H1 (cell line): ENCODE data around the gene PRSS50. TPM values are rescaled to one million over a fixed set of nuclear protein-coding genes. Genes with fewer than 3 reads are reported as not detected.
A peak's percentile ranks its signal among the peaks of the same experiment; 100 is the strongest.

Experiments used
- CTCF ChIA-PET: fragments of 300-600 bp; sonication (Branson Sonifier 250); formaldehyde crosslinking; loops from one replicate; lab custom pipeline; 2021; ENCODE audit not compliant: partially characterized antibody; lab: Charles Lee
- POLR2A ChIA-PET: fragments of 300-600 bp; sonication (Branson Sonifier 250); formaldehyde crosslinking; loops from one replicate; lab custom pipeline; 2021; ENCODE audit warnings: inconsistent platforms; ENCODE audit not compliant: partially characterized antibody; lab: Charles Lee
- DNase-seq, 2 experiments: peaks; one replicate each; pipeline versions ENCODE4 v3.0.0 to v3.0.0-alpha.2; 2010 to 2022; ENCODE audit warnings: low spot score in 2 of 2, low read depth in 1 of 2, mixed read lengths in 1 of 2
- FAIRE-seq: peaks from 2 replicates; lab custom pipeline; 2011; peaks lifted over from hg19 to GRCh38; lab: Jason Lieb, UNC
- H2AFZ ChIP-seq: 2 replicates; pipeline ENCODE4 v1.8.1; 2012; ENCODE audit warnings: low read length, inconsistent platforms
- H2AK5ac ChIP-seq: 2 replicates; pipeline ENCODE4 v1.6.1; 2013; ENCODE audit warnings: low read depth, low read length
- H2BK120ac ChIP-seq: replicated peaks from 2 replicates; pipeline ENCODE3; 2013; ENCODE audit warnings: low read depth, low read length, inconsistent platforms
- H2BK12ac ChIP-seq: 2 replicates; pipeline ENCODE4 v1.6.1; 2013; ENCODE audit warnings: low read depth, low read length
- H2BK15ac ChIP-seq: 2 replicates; pipeline ENCODE4 v1.6.1; 2013; ENCODE audit warnings: low read length
- H2BK20ac ChIP-seq: 2 replicates; pipeline ENCODE4 v1.6.1; 2013; ENCODE audit warnings: low read length
- H2BK5ac ChIP-seq: 2 replicates; pipeline ENCODE4 v1.6.1; 2013; ENCODE audit warnings: low read depth, low read length
- H3K14ac ChIP-seq: 2 replicates; pipeline ENCODE4 v1.6.1; 2013; ENCODE audit warnings: inconsistent platforms; ENCODE audit not compliant: insufficient read length
- H3K18ac ChIP-seq: 2 replicates; pipeline ENCODE4 v1.6.1; 2013; ENCODE audit warnings: low read length; ENCODE audit errors: extremely low read depth
- H3K23ac ChIP-seq: 2 replicates; pipeline ENCODE4 v1.6.1; 2013; ENCODE audit warnings: inconsistent platforms; ENCODE audit not compliant: insufficient read length
- H3K23me2 ChIP-seq: 2 replicates; pipeline ENCODE4 v1.6.1; 2013; ENCODE audit warnings: low read depth, low read length
- H3K27ac ChIP-seq: 2 replicates; pipeline ENCODE4 v1.6.1; 2011; ENCODE audit warnings: low read depth, low read length, inconsistent platforms
- H3K27me3 ChIP-seq, 4 experiments: replicated peaks in 1 of 4; 1 replicate in 1 of 4; 2 replicates in 3 of 4; pipeline versions ENCODE4 v1.6.1 to v1.8.1; 2011 to 2013; ENCODE audit warnings: low read length in 3 of 4, mild to moderate bottlenecking in 3 of 4, inconsistent platforms in 2 of 4, mixed read lengths in 2 of 4, moderate library complexity in 1 of 4; ENCODE audit not compliant: control insufficient read depth in 3 of 4, insufficient read depth in 3 of 4; ENCODE audit errors: extremely low read depth in 1 of 4
- H3K36me3 ChIP-seq, 4 experiments: 2 replicates each; pipeline versions ENCODE4 v1.6.1 to v1.8.1; 2011 to 2013; ENCODE audit warnings: mild to moderate bottlenecking in 4 of 4, low read length in 3 of 4, moderate library complexity in 2 of 4, control low read depth in 1 of 4, inconsistent platforms in 1 of 4; ENCODE audit not compliant: insufficient read depth in 4 of 4, control insufficient read depth in 2 of 4
- H3K4ac ChIP-seq: replicated peaks from 2 replicates; pipeline ENCODE3; 2013; ENCODE audit warnings: low read length, low read depth, mixed read lengths, inconsistent platforms; ENCODE audit not compliant: insufficient read length
- H3K4me1 ChIP-seq, 4 experiments: replicated peaks in 1 of 4; 1 replicate in 1 of 4; 2 replicates in 3 of 4; pipeline versions ENCODE4 v1.6.1 to v1.8.1; 2011 to 2013; ENCODE audit warnings: low read length in 3 of 4, inconsistent platforms in 2 of 4, mixed read lengths in 1 of 4; ENCODE audit not compliant: insufficient read depth in 4 of 4, control insufficient read depth in 3 of 4
- H3K4me2 ChIP-seq, 2 experiments: 2 replicates each; pipeline versions ENCODE4 v1.6.1 to v1.8.1; 2011 to 2013; ENCODE audit warnings: low read depth in 2 of 2, low read length in 2 of 2, control low read depth in 1 of 2, inconsistent platforms in 1 of 2, mild to moderate bottlenecking in 1 of 2; ENCODE audit not compliant: insufficient read depth in 1 of 2
- H3K4me3 ChIP-seq, 4 experiments: fragments of 200-600, 300-600 bp in 1 of 4; sonication (generic), shearing (Covaris generic), sonication (Bioruptor Twin) in 1 of 4; 2 replicates each; pipeline versions ENCODE4 v1.5.1 to v1.8.1; 2011 to 2016; ENCODE audit warnings: low read length in 4 of 4, low read depth in 3 of 4, control low read depth in 2 of 4, inconsistent platforms in 2 of 4, mild to moderate bottlenecking in 2 of 4, mixed read lengths in 1 of 4, moderate library complexity in 1 of 4; ENCODE audit not compliant: insufficient read depth in 2 of 4; ENCODE audit errors: extremely low read depth in 1 of 4
- H3K56ac ChIP-seq: replicated peaks from 2 replicates; pipeline ENCODE3; 2013; ENCODE audit warnings: low read depth, mild to moderate bottlenecking, mixed read lengths, low read length, inconsistent platforms; ENCODE audit not compliant: insufficient read length
- H3K79me1 ChIP-seq: 2 replicates; pipeline ENCODE4 v1.6.1; 2013; ENCODE audit warnings: low read depth, low read length, control low read depth
- H3K79me2 ChIP-seq, 2 experiments: 2 replicates each; pipeline versions ENCODE4 v1.6.1 to v1.8.1; 2012 to 2013; ENCODE audit warnings: low read length in 2 of 2, mild to moderate bottlenecking in 2 of 2, inconsistent platforms in 1 of 2; ENCODE audit not compliant: insufficient read depth in 2 of 2, control insufficient read depth in 1 of 2
- H3K9ac ChIP-seq, 4 experiments: replicated peaks in 1 of 4; 1 replicate in 1 of 4; 2 replicates in 3 of 4; pipeline versions ENCODE4 v1.6.1 to v1.8.1; 2011 to 2013; ENCODE audit warnings: low read depth in 3 of 4, low read length in 3 of 4, control low read depth in 2 of 4, mild to moderate bottlenecking in 2 of 4, moderate library complexity in 2 of 4, inconsistent platforms in 1 of 4; ENCODE audit errors: extremely low read depth in 1 of 4
- H3K9me3 ChIP-seq, 2 experiments: 2 replicates each; pipeline versions ENCODE4 v1.6.1 to v1.8.1; 2012 to 2013; ENCODE audit warnings: mild to moderate bottlenecking in 2 of 2, moderate library complexity in 2 of 2, control low read depth in 1 of 2, inconsistent platforms in 1 of 2, low read depth in 1 of 2, low read length in 1 of 2, mixed read lengths in 1 of 2; ENCODE audit not compliant: insufficient read depth in 2 of 2
- H4K20me1 ChIP-seq, 2 experiments: replicated peaks in 1 of 2; 2 replicates each; pipeline versions ENCODE3 to v1.8.1; 2011 to 2013; ENCODE audit warnings: inconsistent platforms in 2 of 2, low read length in 2 of 2, mild to moderate bottlenecking in 1 of 2; ENCODE audit not compliant: insufficient read depth in 2 of 2, control insufficient read depth in 1 of 2
- H4K5ac ChIP-seq: 2 replicates; pipeline ENCODE4 v1.6.1; 2013; ENCODE audit warnings: low read length, low read depth, mixed read lengths, inconsistent platforms; ENCODE audit not compliant: insufficient read length
- H4K8ac ChIP-seq: 2 replicates; pipeline ENCODE4 v1.8.0; 2013; ENCODE audit warnings: mild to moderate bottlenecking, moderate library complexity, low read length, inconsistent platforms; ENCODE audit not compliant: insufficient read depth; ENCODE audit errors: extremely low read depth
- H4K91ac ChIP-seq: replicated peaks from 2 replicates; pipeline ENCODE3; 2013; ENCODE audit warnings: low read length, mixed read lengths, inconsistent platforms; ENCODE audit not compliant: insufficient read length
- CEBPB ChIP-seq: IDR thresholded peaks from 2 replicates; pipeline ENCODE4 v1.6.1; 2012; ENCODE audit warnings: low read depth, low read length
- POU5F1 ChIP-seq: IDR thresholded peaks from 2 replicates; pipeline ENCODE4 v1.6.1; 2011; ENCODE audit warnings: low read depth, mild to moderate bottlenecking, low read length, moderate library complexity
- RBBP5 ChIP-seq: IDR thresholded peaks from 2 replicates; pipeline ENCODE4 v1.7.1; 2012; ENCODE audit warnings: low read depth, mild to moderate bottlenecking, inconsistent platforms, low read length, moderate library complexity, borderline replicate concordance
- RFX5 ChIP-seq: IDR thresholded peaks from 2 replicates; pipeline ENCODE4 v1.6.1; 2011; ENCODE audit warnings: low read depth, low read length, improper control_type of control experiment, borderline replicate concordance
- SIX5 ChIP-seq: IDR thresholded peaks from 2 replicates; pipeline ENCODE4 v1.6.1; 2011; ENCODE audit warnings: mild to moderate bottlenecking, low read depth, low read length
- TAF1 ChIP-seq: IDR thresholded peaks from 2 replicates; pipeline ENCODE4 v1.6.1; 2011; ENCODE audit warnings: mild to moderate bottlenecking, low read depth, low read length
- TAF7 ChIP-seq: optimal IDR thresholded peaks from 2 replicates; pipeline ENCODE3; 2011; ENCODE audit warnings: low read depth, mild to moderate bottlenecking, inconsistent platforms, low read length, moderate library complexity, borderline replicate concordance
- TBP ChIP-seq: IDR thresholded peaks from 2 replicates; pipeline ENCODE4 v1.6.1; 2011; ENCODE audit warnings: low read depth, low read length, improper control_type of control experiment
- WGBS, 2 experiments: shearing (Covaris generic) in 1 of 2; methylation state at CpG; one replicate each; pipeline versions ENCODE4 v1.1.6 to v1.1.7; 2013 to 2015; ENCODE audit warnings: low lambda C conversion rate in 2 of 2, mixed read lengths in 2 of 2, inconsistent platforms in 1 of 2, low coverage in 1 of 2, missing lambda C conversion rate in 1 of 2; ENCODE audit not compliant: insufficient replicate concordance in 2 of 2, insufficient coverage in 1 of 2, insufficient read length in 1 of 2; ENCODE audit errors: extremely low coverage in 1 of 2, missing lambda C conversion rate in 1 of 2; 5-methylcytosine and 5-hydroxymethylcytosine counted together
- polyA plus RNA-seq, 7 experiments: library from polyadenylated mRNA; depleted of rRNA in 3 of 7; stranded (reverse) in 5 of 7; unstranded in 2 of 7; fragments of >200 nt in 5 of 7; fragments of 200-250 nt in 2 of 7; gene quantifications; 1 replicate in 5 of 7; 2 replicates in 1 of 7; 4 replicates in 1 of 7; pipeline versions ENCODE4 v1.2.1 to v1.2.3, GENCODE V29; 2011 to 2013; ENCODE audit warnings: missing spikeins in 2 of 7, mixed read lengths in 2 of 7
- total RNA-seq: library from RNA; stranded (reverse); fragmentation: NEBNext Ultra II Directional; extraction: Animal tissue kit (Norgen Biotek cat#: 25700); gene quantifications from 2 replicates; pipeline ENCODE4 v1.2.1, GENCODE V29; 2021

The PRSS50 gene
- total and polyA plus RNA-seq, 2 of the 8 experiments (the other 6 are each of a cell fraction or from before 2014, with no cell fraction given) = 0.47 to 0.71 TPM

DNA sequence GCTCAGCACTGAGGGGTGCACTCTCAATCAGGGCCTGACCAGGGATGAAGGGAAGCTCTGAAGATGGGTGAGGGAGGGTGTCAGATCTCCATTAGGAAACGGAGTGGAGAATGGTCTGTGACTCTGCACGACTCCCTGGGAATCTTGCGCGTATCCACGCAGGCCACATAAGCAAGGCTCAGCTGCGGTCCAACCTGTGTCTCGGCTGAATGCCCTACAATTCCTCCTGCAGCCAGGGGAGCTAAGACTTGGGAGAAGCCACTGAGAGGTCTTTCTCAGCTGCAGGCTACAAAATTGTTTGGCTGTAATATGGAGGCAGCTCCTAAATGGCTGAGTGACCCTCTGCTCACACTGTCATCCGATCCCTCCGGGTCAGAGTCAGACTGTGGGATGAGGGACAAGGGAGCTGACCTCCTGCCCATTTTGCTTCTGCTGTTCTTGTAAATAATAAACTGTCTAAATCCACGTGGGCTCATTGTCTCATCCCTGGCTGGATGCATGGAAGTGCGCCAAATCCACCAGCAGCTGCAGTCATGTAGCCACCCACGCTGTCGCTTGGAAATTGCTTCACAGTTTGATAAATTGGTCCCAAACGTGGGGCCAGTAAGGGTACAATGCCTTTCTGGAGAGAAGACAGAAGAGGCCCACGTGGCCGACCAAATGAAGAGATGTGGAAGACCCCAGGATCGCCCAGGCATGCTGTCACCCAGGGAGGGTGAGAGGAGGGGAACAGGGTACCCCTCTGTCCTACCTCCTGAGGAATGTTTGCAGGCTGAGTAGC, 54.7 kb downstream of the PRSS50 start:
- Histone ChIP-seq H3K36me3 (no peaks in the 10 kb centered on the region), H3K27ac (no peak overlapping the region)
- TF ChIP-seq RFX5 (no peak), CEBPB (no peak), SIX5 (no peak), POU5F1 (no peak), TAF7 (no peak), RBBP5 (no peak), TAF1 (no peak), TBP (no peak)
- TF ChIP-seq, all 59 proteins: peak for 0
- WGBS, 2 experiments = 87% methylated on average over 17 of the region's 17 CpGs; no CpG with 5 or more reads in 1 of the 2 experiments
- no peak overlapping the region for H2AFZ ChIP-seq
- no peak overlapping the region for H4K5ac ChIP-seq
- H3K9ac ChIP-seq = no peak overlapping the region; a peak in 1 of 7 replicates
- no peak overlapping the region for H3K14ac ChIP-seq
- no peaks in the 10 kb centered on the region for H4K20me1 ChIP-seq
- H3K4me3 ChIP-seq = no peak overlapping the region
- peak overlapping the region in 1 of 2 experiments; percentile 37; a peak in 1 of 4 replicates for H3K4me2 ChIP-seq
- H3K23me2 ChIP-seq = no peaks in the 10 kb centered on the region
- peak overlapping the region; percentile 77; the same call in 1 of the 2 replicates for H2BK12ac ChIP-seq
- no peak overlapping the region for H3K23ac ChIP-seq
- peak overlapping the region; percentile 17; the same call in 1 of the 2 replicates for H2BK5ac ChIP-seq
- H3K18ac ChIP-seq = peak overlapping the region; percentile 56; the same call in 1 of the 2 replicates
- H2AK5ac ChIP-seq = no peak overlapping the region; the same call in 1 of the 2 replicates
- H3K79me2 ChIP-seq = no peaks in the 10 kb centered on the region
- H3K27me3 ChIP-seq = no peaks in the 10 kb centered on the region; a peak in 1 of 7 replicates
- no peak overlapping the region for H3K4ac ChIP-seq
- H3K79me1 ChIP-seq = no peaks in the 10 kb centered on the region
- H2BK15ac ChIP-seq = peak overlapping the region; percentile 77; the same call in 1 of the 2 replicates
- peak in 1 of 2 experiments; percentile 48 for DNase-seq
- peak overlapping the region; percentile 92 for H4K91ac ChIP-seq
- POLR2A ChIA-PET = interaction anchor here (0.8 to 4.2 kb wide), 5 partner anchors 16 to 164 kb away, joined by 3 to 23 read pairs (median 3); no protein-coding TSS in a partner anchor
- H2BK20ac ChIP-seq = peak overlapping the region; percentile 52
- FAIRE-seq = no peak
- no peak overlapping the region for H2BK120ac ChIP-seq
- H3K56ac ChIP-seq = no peak overlapping the region
- no peaks in the 10 kb centered on the region for H3K9me3 ChIP-seq
- no peak overlapping the region for H4K8ac ChIP-seq
- CTCF ChIA-PET = interaction anchor here (0.8 to 5.7 kb wide), 30 partner anchors 9 to 252 kb away, joined by 3 to 41 read pairs (median 4); no protein-coding TSS in a partner anchor
- peaks cover 22 to 41% (median 28%) of the 10 kb centered on the region in 4 experiments for H3K4me1 ChIP-seq
